ENCODE results near the gene STK32B. TPM values are rescaled to one million over a fixed set of nuclear protein-coding genes. Genes with fewer than 3 reads are reported as not detected.

STK32B gene
- total and polyA plus RNA-seq, 2 of the 4 experiments (the other 2 are of a cell fraction), result 5.5 to 6.3 TPM

GRCh38 chr4:5471206-5471605 lies 419.9 kb downstream of the STK32B start:
- H3K23ac ChIP-seq (ENCODE audit: low read depth, low read length), result no peak overlapping the region

More at GRCh38 chr4:5471206-5471605, 419.9 kb downstream of the STK32B start:
- no peak overlapping the region for H2BK5ac ChIP-seq (ENCODE audit: low read depth, low read length, poor library complexity, severe bottlenecking)
- BruUV-seq (replicated peaks), result no TSS peak
- TF ChIP-seq MXI1 (IDR thresholded peaks at IDR 0.05; ENCODE audit: borderline replicate concordance, low read depth, low read length) (no peak), USF2 (IDR thresholded peaks at IDR 0.05; ENCODE audit: low read depth, low read length) (no peak), BHLHE40 (IDR thresholded peaks at IDR 0.05; ENCODE audit: low read depth, low read length) (no peak), NFE2L2 (IDR thresholded peaks at IDR 0.05; ENCODE audit: low read depth, low read length) (no peak), RAD21 (IDR thresholded peaks at IDR 0.05; ENCODE audit: low read length) (no peak), CEBPB (IDR thresholded peaks at IDR 0.05; ENCODE audit: low read depth, low read length) (no peak)
- ChIA-PET POLR2A (ENCODE audit: unreplicated experiment) (no interaction called here), CTCF (interaction anchor here (0.5 kb wide), 1 partner anchor 40 kb away, joined by 3 read pairs; no protein-coding TSS in a partner anchor)
- no peak overlapping the region for H3K14ac ChIP-seq (replicated peaks; ENCODE audit: low read depth, low read length)
- no peak overlapping the region for H3K56ac ChIP-seq (ENCODE audit: extremely low read depth, insufficient read depth, low read length)
- no peak overlapping the region for H2AK9ac ChIP-seq (replicated peaks; ENCODE audit: low read depth, low read length, poor library complexity)
- no peak for ATAC-seq (ENCODE audit: low read depth)
- H3K79me1 ChIP-seq (ENCODE audit: low read depth in 1 of 2, low read length in 2 of 2), result no peaks in the 10 kb centered on the region
- no peak overlapping the region for H4K5ac ChIP-seq (ENCODE audit: low read depth, low read length)
- no peak overlapping the region for H2BK20ac ChIP-seq (ENCODE audit: low read depth, low read length)
- no peak overlapping the region for H4K91ac ChIP-seq (ENCODE audit: insufficient read depth, low read depth, low read length)
- H3K4me1 ChIP-seq (ENCODE audit: control insufficient read depth, insufficient read depth, low read length), result peaks cover 7% of the 10 kb centered on the region; the same call in 1 of the 2 replicates
- dilution Hi-C loops (cut with HindIII; ENCODE audit: low sequenced_read_pairs, unreplicated experiment), result no loop called here
- H2AFZ ChIP-seq (replicated peaks; ENCODE audit: low read length, poor library complexity), result no peak overlapping the region
- H3K4me2 ChIP-seq (ENCODE audit: low read depth, low read length), result no peak overlapping the region
- H4K8ac ChIP-seq (ENCODE audit: low read depth in 2 of 2, low read length in 2 of 2), result no peak overlapping the region
- in situ Hi-C loops (cut with MboI; ENCODE audit: low sequenced_read_pairs), result no loop called here
- no peak overlapping the region for H3K27ac ChIP-seq (ENCODE audit: insufficient read depth, low read length)
- no peak overlapping the region for H3K4me3 ChIP-seq (ENCODE audit: insufficient read depth, low read depth, low read length)
- H3K36me3 ChIP-seq (ENCODE audit: control insufficient read depth, insufficient read depth, low read length), result peaks cover 5% of the 10 kb centered on the region
- H3K9me3 ChIP-seq (ENCODE audit: control insufficient read depth, insufficient read depth, low read length), result no peaks in the 10 kb centered on the region
- intact Hi-C loops (cut with micrococcal nuclease), result no loop called here
- H2BK120ac ChIP-seq (ENCODE audit: low read depth, low read length), result no peak overlapping the region
- no peak overlapping the region for H3K9ac ChIP-seq (ENCODE audit: low read depth, low read length)
- H3K4ac ChIP-seq (ENCODE audit: low read depth, low read length), result no peak overlapping the region
- H2AK5ac ChIP-seq (ENCODE audit: low read depth, low read length), result no peak overlapping the region
- no peaks in the 10 kb centered on the region for H3K27me3 ChIP-seq (ENCODE audit: control insufficient read depth, insufficient read depth, low read length)
- no peak for DNase-seq
- H4K20me1 ChIP-seq (ENCODE audit: insufficient read depth, low read length), result no peaks in the 10 kb centered on the region
- no CpG with 5 or more reads among the region's 7 CpGs for WGBS, 2 experiments (ENCODE audit: extremely low coverage in 2 of 2, insufficient read length in 1 of 2)
- no peak overlapping the region for H2BK15ac ChIP-seq (ENCODE audit: low read depth, low read length)
- H3K9me1 ChIP-seq (ENCODE audit: insufficient read depth, low read length), result no peaks in the 10 kb centered on the region; the same call in 1 of the 2 replicates
- H3K18ac ChIP-seq (ENCODE audit: low read depth, low read length), result no peak overlapping the region
